ENCODE results near the gene LRRC28. TPM values are rescaled to one million over a fixed set of nuclear protein-coding genes. Genes with fewer than 3 reads are reported as not detected.

The LRRC28 gene
- total and polyA plus RNA-seq, 9 of the 15 experiments (the other 6 are each of a cell fraction or from before 2014, with no cell fraction given) = 5.5 to 17.4 (median 7.9) TPM

DNA sequence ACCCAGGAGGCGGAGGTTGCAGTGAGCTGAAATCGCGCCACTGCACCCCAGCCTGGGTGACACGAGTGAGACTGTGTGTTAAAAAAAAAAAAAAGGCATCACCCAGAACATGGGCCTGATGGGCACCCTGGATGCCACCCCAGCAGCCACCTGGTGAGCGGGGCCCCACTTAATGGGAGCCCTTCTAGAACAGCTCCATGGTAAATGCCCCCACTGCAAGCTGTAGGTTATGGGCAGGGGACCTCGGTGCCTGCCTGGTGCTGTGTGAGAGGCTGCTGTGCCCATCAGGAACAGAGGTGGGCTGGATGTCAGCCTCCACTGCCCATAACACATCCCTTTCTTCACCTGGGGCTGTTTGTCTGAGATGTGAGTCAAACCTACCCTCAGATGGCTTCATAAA lies 158.3 kb downstream of the LRRC28 start:
- ATAC-seq = no peak
- Histone ChIP-seq H3K9me1 (ENCODE audit: control insufficient read depth, insufficient read depth, low read length) (no peaks in the 10 kb centered on the region), H3K79me2 (ENCODE audit: control insufficient read depth, insufficient read depth, low read length) (no peaks in the 10 kb centered on the region), H2AFZ (ENCODE audit: low read depth, low read length) (no peak overlapping the region), H4K20me1 (replicated peaks; ENCODE audit: control insufficient read depth, insufficient read depth, low read length) (peaks cover 10% of the 10 kb centered on the region; the same call in 1 of the 2 replicates), H3K9me3 (replicated peaks; ENCODE audit: control insufficient read depth, insufficient read depth, low read depth, low read length) (no peaks in the 10 kb centered on the region), H3K4me2 (ENCODE audit: insufficient read depth, low read length) (no peak overlapping the region), H3K4me1 (replicated peaks in 1 of 2; ENCODE audit: control insufficient read depth in 2 of 2, insufficient read depth in 2 of 2, low read length in 2 of 2) (no peaks in the 10 kb centered on the region; a peak in 2 of 5 replicates), H3K27ac (ENCODE audit: extremely low read depth, low read depth, low read length) (no peak overlapping the region), H3K27me3 (ENCODE audit: control insufficient read depth in 2 of 2, insufficient read depth in 2 of 2, low read length in 2 of 2) (peaks cover 13 to 70% of the 10 kb centered on the region in 2 experiments; a peak in 4 of 5 replicates), H3K36me3 (ENCODE audit: control insufficient read depth, insufficient read depth, low read length) (no peaks in the 10 kb centered on the region), H3K4me3 (no peak overlapping the region), H3K9ac (ENCODE audit: insufficient read depth in 1 of 2, low read depth in 2 of 2, low read length in 2 of 2) (no peak overlapping the region)
- WGBS (ENCODE audit: insufficient coverage, low coverage, missing lambda C conversion rate) = 0% methylated on average over 6 of the region's 6 CpGs
- DNase-seq (ENCODE audit: extremely low read depth in 1 of 4, low spot score in 3 of 4) = no peak
- no peak for FAIRE-seq
- BruUV-seq (replicated peaks) = no TSS peak
- ChIA-PET CTCF (ENCODE audit: low intra/inter-chr PET ratio) (no interaction called here), POLR2A (interaction anchor here (1.6 kb wide), 1 partner anchor 158 kb away, joined by 3 read pairs; the partner anchor contains the start of gene LRRC28)
- intact Hi-C loops (cut with micrococcal nuclease) (loop anchor here (10.0 kb wide), 2 partner anchors 295 to 505 kb away; no protein-coding TSS in a partner anchor), in situ Hi-C loops (cut with MboI) (no loop called here)
- no peak for TF ChIP-seq ZNF699 (CRISPR knock-in tag; IDR thresholded peaks at IDR 0.05; ENCODE audit: insufficient replicate concordance)
- no peak for TF ChIP-seq RBM39 (optimal IDR thresholded peaks at IDR 0.05; ENCODE audit: low read depth, low read length)
- TF ChIP-seq, protein P1, sequence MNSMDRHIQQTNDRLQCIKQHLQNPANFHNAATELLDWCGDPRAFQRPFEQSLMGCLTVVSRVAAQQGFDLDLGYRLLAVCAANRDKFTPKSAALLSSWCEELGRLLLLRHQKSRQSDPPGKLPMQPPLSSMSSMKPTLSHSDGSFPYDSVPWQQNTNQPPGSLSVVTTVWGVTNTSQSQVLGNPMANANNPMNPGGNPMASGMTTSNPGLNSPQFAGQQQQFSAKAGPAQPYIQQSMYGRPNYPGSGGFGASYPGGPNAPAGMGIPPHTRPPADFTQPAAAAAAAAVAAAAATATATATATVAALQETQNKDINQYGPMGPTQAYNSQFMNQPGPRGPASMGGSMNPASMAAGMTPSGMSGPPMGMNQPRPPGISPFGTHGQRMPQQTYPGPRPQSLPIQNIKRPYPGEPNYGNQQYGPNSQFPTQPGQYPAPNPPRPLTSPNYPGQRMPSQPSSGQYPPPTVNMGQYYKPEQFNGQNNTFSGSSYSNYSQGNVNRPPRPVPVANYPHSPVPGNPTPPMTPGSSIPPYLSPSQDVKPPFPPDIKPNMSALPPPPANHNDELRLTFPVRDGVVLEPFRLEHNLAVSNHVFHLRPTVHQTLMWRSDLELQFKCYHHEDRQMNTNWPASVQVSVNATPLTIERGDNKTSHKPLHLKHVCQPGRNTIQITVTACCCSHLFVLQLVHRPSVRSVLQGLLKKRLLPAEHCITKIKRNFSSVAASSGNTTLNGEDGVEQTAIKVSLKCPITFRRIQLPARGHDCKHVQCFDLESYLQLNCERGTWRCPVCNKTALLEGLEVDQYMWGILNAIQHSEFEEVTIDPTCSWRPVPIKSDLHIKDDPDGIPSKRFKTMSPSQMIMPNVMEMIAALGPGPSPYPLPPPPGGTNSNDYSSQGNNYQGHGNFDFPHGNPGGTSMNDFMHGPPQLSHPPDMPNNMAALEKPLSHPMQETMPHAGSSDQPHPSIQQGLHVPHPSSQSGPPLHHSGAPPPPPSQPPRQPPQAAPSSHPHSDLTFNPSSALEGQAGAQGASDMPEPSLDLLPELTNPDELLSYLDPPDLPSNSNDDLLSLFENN (IDR thresholded peaks at IDR 0.05; ENCODE audit: low read depth in 2 of 2, low read length in 2 of 2) = no peak
- TF ChIP-seq ZNF695 (CRISPR knock-in tag; IDR thresholded peaks at IDR 0.05) = no peak
- TF ChIP-seq BACH1 (tag; IDR thresholded peaks at IDR 0.05) = no peak
- TF ChIP-seq MAFK (IDR thresholded peaks at IDR 0.05; ENCODE audit: low read length) = no peak
- TF ChIP-seq HIVEP1 (CRISPR knock-in tag; IDR thresholded peaks at IDR 0.05) = no peak
- TF ChIP-seq ZNF24 (IDR thresholded peaks at IDR 0.05) = no peak
- TF ChIP-seq, protein P2, sequence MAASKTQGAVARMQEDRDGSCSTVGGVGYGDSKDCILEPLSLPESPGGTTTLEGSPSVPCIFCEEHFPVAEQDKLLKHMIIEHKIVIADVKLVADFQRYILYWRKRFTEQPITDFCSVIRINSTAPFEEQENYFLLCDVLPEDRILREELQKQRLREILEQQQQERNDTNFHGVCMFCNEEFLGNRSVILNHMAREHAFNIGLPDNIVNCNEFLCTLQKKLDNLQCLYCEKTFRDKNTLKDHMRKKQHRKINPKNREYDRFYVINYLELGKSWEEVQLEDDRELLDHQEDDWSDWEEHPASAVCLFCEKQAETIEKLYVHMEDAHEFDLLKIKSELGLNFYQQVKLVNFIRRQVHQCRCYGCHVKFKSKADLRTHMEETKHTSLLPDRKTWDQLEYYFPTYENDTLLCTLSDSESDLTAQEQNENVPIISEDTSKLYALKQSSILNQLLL (CRISPR knock-in tag; IDR thresholded peaks at IDR 0.05; ENCODE audit: borderline replicate concordance) = no peak
- no peak for TF ChIP-seq NFATC3 (IDR thresholded peaks at IDR 0.05)

Measured in K562 (cell line).